ENCODE measurements around the gene UST. TPM values are rescaled to one million over a fixed set of nuclear protein-coding genes. Genes with fewer than 3 reads are reported as not detected.
"Not testable (repeated sequence)": the region's sequence is repeated elsewhere in the genome, so short reads cannot be mapped to it uniquely, and the experiment has no call there.

Gene UST
- total and polyA plus RNA-seq, 4 donors: 0.24 to 2.7 (median 0.87) TPM

GRCh38 chr6:148954934-148955333 lies 208.1 kb downstream of the UST start (continued):
- no peak for TF ChIP-seq MAX (IDR thresholded peaks at IDR 0.05)
- no peak for TF ChIP-seq HNF4G (IDR thresholded peaks at IDR 0.05)
- TF ChIP-seq FOXA2 (IDR thresholded peaks at IDR 0.05): no peak
- no peak for TF ChIP-seq TAF1 (conservative IDR thresholded peaks at IDR 0.05)
- TF ChIP-seq YY1 (IDR thresholded peaks at IDR 0.05): no peak
- no peak for TF ChIP-seq ZBTB33 (IDR thresholded peaks at IDR 0.05)
- TF ChIP-seq FOXA1 (IDR thresholded peaks at IDR 0.05): no peak
- no peak for TF ChIP-seq SP1 (IDR thresholded peaks at IDR 0.05)
- TF ChIP-seq EGR1 (IDR thresholded peaks at IDR 0.05; ENCODE audit: low read depth in 2 of 2): no peak

GRCh38 chr6:148955441-148955840 lies 208.6 kb downstream of the UST start:
- TF ChIP-seq CTCF (IDR thresholded peaks at IDR 0.05; ENCODE audit: low read depth, low read length, missing input control): no peak
- no peak for TF ChIP-seq MAX (IDR thresholded peaks at IDR 0.05)
- Histone ChIP-seq H3K27ac (ENCODE audit: low read depth in 1 of 2, low read length in 2 of 2) (no peak overlapping the region), H3K9ac (ENCODE audit: low read depth in 1 of 2, low read length in 2 of 2) (no peak overlapping the region), H3K27me3 (ENCODE audit: control insufficient read depth in 4 of 4, insufficient read depth in 4 of 4, low read length in 3 of 4) (no peaks in the 10 kb centered on the region), H3K4me1 (ENCODE audit: control insufficient read depth in 4 of 4, insufficient read depth in 4 of 4, low read length in 3 of 4) (no peaks in the 10 kb centered on the region), H3K36me3 (ENCODE audit: control insufficient read depth in 4 of 4, insufficient read depth in 3 of 4, low read depth in 1 of 4, low read length in 3 of 4) (no peaks in the 10 kb centered on the region), H3K9me3 (ENCODE audit: control insufficient read depth in 4 of 4, low read length in 3 of 4) (no peaks in the 10 kb centered on the region), H3K4me3 (ENCODE audit: low read depth in 1 of 3, low read length in 3 of 3) (no peak overlapping the region)
- 88% methylated on average over 3 of the region's 3 CpGs for WGBS
- DNase-seq (ENCODE audit: low spot score): no peak

- not testable (repeated sequence) for H3K4me3 ChIP-seq (ENCODE audit: low read depth in 1 of 3, low read length in 3 of 3); H3K9ac ChIP-seq (ENCODE audit: low read depth in 1 of 2, low read length in 2 of 2); H3K9me3 ChIP-seq (ENCODE audit: control insufficient read depth in 4 of 4, low read length in 3 of 4); H3K36me3 ChIP-seq (ENCODE audit: control insufficient read depth in 4 of 4, insufficient read depth in 3 of 4, low read depth in 1 of 4, low read length in 3 of 4); H3K27ac ChIP-seq (ENCODE audit: low read depth in 1 of 2, low read length in 2 of 2); DNase-seq (ENCODE audit: low spot score); H3K4me1 ChIP-seq (ENCODE audit: control insufficient read depth in 4 of 4, insufficient read depth in 4 of 4, low read length in 3 of 4); H3K27me3 ChIP-seq (ENCODE audit: control insufficient read depth in 4 of 4, insufficient read depth in 4 of 4, low read length in 3 of 4)
- WGBS: 91% methylated on average over 7 of the region's 7 CpGs
Measured at GRCh38 chr6:148956163-148956562, 209.3 kb downstream of the UST start.

- no peaks in the 10 kb centered on the region for H3K36me3 ChIP-seq (ENCODE audit: control insufficient read depth in 4 of 4, insufficient read depth in 3 of 4, low read depth in 1 of 4, low read length in 3 of 4)
- WGBS: 96% methylated on average over 5 of the region's 5 CpGs
- H3K9ac ChIP-seq (ENCODE audit: low read depth in 1 of 2, low read length in 2 of 2): no peak overlapping the region
- H3K9me3 ChIP-seq (ENCODE audit: control insufficient read depth in 4 of 4, low read length in 3 of 4): no peaks in the 10 kb centered on the region
- no peak for DNase-seq (ENCODE audit: low spot score)
- H3K4me3 ChIP-seq (ENCODE audit: low read depth in 1 of 3, low read length in 3 of 3): no peak overlapping the region
- TF ChIP-seq NR2F2 (IDR thresholded peaks at IDR 0.05): no peak
- TF ChIP-seq FOXA1 (IDR thresholded peaks at IDR 0.05): no peak
- no peak for TF ChIP-seq REST (IDR thresholded peaks at IDR 0.05)
- TF ChIP-seq FOXA2 (IDR thresholded peaks at IDR 0.05): no peak
- no peak for TF ChIP-seq ATF3 (IDR thresholded peaks at IDR 0.05)
- no peak for TF ChIP-seq SP1 (IDR thresholded peaks at IDR 0.05)
- TF ChIP-seq HNF4G (IDR thresholded peaks at IDR 0.05): no peak
- TF ChIP-seq RXRA (IDR thresholded peaks at IDR 0.05): no peak
- no peak for TF ChIP-seq RAD21 (IDR thresholded peaks at IDR 0.05)
- TF ChIP-seq GABPA (IDR thresholded peaks at IDR 0.05 in 1 of 2, conservative IDR thresholded peaks at IDR 0.05 in 1 of 2): no peak
- TF ChIP-seq CTCF (IDR thresholded peaks at IDR 0.05; ENCODE audit: low read depth, low read length, missing input control): no peak
- TF ChIP-seq TAF1 (conservative IDR thresholded peaks at IDR 0.05): no peak
- H3K4me1 ChIP-seq (ENCODE audit: control insufficient read depth in 4 of 4, insufficient read depth in 4 of 4, low read length in 3 of 4): no peaks in the 10 kb centered on the region
- H3K27me3 ChIP-seq (ENCODE audit: control insufficient read depth in 4 of 4, insufficient read depth in 4 of 4, low read length in 3 of 4): no peaks in the 10 kb centered on the region
- no peak overlapping the region for H3K27ac ChIP-seq (ENCODE audit: low read depth in 1 of 2, low read length in 2 of 2)
Measured at GRCh38 chr6:148957752-148958151, 210.9 kb downstream of the UST start.
